HG02973 (cell line): Measurements from ENCODE around the gene MPPED2.

Source experiments
- ATAC-seq: cut with Tn5 transposase; IDR thresholded peaks from one replicate; pipeline ENCODE4 v1.9.1; 2021; ENCODE audit warnings: moderate library complexity; ENCODE audit not compliant: unreplicated experiment

The MPPED2 gene, protein sequence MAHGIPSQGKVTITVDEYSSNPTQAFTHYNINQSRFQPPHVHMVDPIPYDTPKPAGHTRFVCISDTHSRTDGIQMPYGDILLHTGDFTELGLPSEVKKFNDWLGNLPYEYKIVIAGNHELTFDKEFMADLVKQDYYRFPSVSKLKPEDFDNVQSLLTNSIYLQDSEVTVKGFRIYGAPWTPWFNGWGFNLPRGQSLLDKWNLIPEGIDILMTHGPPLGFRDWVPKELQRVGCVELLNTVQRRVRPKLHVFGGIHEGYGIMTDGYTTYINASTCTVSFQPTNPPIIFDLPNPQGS

DNA sequence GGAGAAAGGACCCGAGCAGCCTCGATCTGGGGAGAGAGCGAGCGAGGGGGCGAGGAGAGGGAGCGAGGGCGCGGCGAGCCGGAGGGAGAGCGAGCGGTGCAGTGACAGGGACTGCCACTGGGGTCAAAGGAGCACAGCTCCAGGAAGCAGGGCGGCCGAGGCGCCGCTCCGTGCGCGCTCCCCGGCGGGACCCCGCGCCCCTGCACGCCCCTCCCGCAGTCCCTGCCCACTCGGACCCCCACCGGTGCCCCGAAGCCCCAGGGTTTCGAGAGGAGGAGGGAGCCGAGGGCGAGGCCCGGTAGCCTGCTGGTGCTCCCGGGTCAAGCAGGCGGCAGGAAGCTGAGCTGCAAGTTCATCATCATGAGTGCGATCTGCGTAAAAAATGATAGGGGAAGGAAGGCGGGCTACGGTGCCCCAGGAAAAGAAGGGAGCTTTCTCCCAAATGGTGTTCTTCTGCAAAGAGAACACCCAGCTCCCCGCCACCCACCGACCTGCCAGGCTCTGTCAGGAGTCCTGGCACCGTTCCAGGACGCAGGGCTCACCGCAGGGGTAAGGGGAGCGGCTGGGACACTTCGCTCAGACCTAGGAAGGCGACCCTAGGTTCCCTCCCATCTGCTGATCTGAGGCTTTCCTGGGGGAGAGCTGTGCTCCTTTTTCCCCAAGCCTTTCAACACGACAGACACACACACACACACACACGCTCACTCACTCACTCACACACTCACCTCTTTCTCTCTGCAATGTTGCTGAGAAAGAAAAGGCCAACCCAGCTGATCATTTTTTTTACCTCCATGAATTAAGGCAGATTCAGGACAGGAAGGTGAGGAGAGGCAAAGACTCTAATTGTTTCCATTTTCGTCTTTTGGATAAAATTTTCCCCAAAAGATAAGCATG is at the start of gene MPPED2:
TSS of gene MPPED2 (minus strand) at position 103 of the 894 bp plus-strand sequence. CDS start 5,980 bp downstream, outside the sequence.
- ATAC-seq, result peak; percentile 95

- ATAC-seq, result no peak
Measured at GRCh38 chr11:30635401-30635989, 49.3 kb upstream of the MPPED2 start.

DNA sequence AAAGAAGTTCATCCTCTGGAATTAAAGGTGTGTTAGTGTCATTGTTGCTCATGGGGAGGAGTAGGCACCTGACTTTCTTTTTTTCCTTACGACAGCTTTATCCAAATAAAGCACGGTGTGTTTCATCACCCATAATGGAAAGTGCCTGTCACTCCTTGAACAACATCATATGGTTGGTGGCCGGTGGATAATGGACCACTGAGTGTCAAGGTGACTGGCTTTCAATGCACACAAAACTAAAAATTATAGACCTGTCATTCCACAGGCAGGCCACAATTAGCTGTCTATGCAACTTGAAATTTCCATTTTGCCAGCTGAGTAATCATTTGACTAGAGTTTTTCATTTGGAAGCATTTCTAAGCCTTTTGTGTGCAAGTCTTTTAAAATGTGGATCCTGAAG is 45.0 kb upstream of the MPPED2 start:
- no peak for ATAC-seq

DNA sequence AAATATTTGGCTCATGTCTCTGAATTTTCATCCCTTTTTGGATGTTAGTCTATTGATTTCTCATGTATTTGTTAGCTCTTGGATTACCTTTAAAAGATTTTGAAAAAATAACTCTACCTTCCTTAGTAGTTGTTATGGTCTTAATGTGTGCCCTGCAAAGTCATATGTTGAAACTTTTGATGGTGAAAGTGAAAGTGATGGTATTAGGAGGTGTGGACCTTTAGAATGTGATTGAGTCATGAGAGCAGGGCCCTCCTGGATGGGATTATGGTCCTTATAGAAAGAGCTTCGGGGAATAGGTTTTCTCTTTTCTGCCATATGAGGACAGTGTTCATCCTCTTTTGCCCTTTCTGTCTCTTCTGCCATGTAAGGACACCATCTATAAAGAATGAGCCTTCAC is 33.6 kb upstream of the MPPED2 start:
- ATAC-seq, result no peak

DNA sequence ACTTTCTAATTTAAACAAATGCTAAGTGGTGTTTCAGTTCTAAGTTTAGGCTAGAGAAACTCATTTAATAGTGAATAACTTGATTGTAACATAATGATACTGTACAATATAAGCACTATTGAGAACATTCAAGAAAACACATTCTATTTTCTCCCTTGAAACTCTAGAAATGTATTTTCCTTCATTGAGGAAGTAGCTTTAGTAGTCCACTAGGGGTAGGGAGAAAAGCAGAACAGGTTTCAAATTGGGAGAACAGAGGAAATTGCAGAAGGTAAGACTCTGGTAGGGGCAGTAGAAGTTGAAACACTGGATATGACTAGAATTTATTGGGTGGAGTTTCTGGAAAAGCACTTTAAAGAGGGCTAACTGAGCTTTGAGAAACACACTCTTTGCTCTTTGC is 31.6 kb upstream of the MPPED2 start:
- ATAC-seq, result no peak

GRCh38 chr11:30610628-30611027 is 24.5 kb upstream of the MPPED2 start:
- no peak for ATAC-seq

DNA sequence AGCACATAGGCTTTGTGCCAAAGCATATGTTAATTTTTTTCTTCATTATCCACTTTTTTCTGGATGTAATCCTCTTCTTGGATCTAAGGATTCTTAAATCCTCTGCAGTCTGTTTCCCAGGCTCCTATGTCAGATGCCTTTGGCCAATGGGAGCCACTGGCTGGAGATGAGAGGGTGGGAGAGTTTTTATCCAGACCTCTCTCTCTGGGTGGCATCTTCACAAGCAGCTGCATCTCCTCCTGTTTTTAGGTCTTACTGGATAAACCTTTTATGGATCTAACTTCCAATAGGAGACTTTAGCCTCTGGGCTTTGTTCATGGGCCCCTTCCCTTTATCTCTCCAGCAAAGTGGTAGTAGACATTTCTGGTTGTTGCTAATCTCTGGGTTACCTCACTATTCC is 22.4 kb upstream of the MPPED2 start:
- ATAC-seq, result no peak

- no peak for ATAC-seq
Measured at GRCh38 chr11:30605036-30605605, 19.0 kb upstream of the MPPED2 start.

DNA sequence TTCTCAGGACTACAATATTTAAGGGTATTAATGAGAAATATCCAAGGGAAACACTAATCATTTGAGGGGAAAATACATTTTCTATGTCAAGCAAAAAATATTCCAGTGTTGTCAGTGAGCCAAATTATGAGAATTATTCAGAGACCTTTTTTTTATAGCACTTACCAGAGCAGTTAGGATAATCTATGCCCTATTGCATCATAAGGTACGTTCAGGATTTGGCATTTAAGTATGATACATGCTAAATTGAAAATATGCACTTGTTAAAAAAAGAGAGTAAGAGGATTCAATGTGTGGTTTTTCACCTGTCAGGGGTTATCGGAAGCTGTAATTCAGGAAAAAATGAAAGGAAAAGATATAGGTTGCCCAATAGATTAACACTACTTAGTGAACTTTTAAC is 17.2 kb upstream of the MPPED2 start:
- no peak for ATAC-seq

GRCh38 chr11:30596832-30597231 is 10.7 kb upstream of the MPPED2 start:
- no peak for ATAC-seq

DNA sequence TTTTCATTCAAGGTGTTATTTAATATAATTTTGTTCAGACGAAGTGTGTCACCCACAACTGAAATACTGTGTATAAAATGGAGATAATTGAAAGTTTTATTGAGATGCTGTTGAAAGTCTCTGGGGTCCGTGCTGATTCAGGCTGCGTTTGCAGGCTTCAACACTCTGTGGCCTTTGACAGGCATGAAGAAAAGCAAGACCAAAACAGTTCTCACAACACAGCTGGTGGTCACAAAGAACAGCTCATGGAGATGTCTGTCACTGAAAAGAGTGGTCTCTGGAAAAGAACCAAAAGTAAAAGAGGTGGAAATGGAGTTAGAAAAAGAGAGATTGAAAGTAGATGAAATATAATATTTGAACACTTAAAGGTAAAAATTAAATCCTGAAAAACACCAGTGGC is 9.8 kb upstream of the MPPED2 start:
- ATAC-seq, result no peak

GRCh38 chr11:30594646-30595411 is 8.7 kb upstream of the MPPED2 start:
- no peak for ATAC-seq

GRCh38 chr11:30587269-30587812 is 1.2 kb upstream of the MPPED2 start:
- no peak for ATAC-seq

DNA sequence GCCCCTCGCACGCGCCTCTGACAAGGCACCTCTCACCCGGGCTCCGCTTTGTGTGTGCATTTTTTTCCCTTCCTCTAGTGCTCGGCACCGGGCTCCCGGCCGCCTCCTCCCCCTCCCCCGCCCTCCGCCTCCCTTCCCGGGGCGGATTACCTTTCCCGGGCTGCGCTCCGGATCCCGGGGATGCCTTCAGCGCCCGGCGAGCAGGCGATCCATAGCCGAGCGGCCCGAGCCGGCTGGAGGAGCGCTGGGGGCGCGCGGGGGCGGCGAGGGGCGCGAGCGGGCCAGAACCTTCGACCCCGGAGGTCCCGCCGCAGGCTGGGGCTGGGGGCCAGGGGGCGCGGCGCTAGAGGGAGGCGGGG is 282 bp downstream of the MPPED2 start:
- ATAC-seq, result peak; percentile 16

GRCh38 chr11:30585125-30585891 is 845 bp downstream of the MPPED2 start:
- ATAC-seq, result peak; percentile 28

GRCh38 chr11:30583476-30584280 is 2.5 kb downstream of the MPPED2 start:
- ATAC-seq, result no peak

- no peak for ATAC-seq
Measured at GRCh38 chr11:30582726-30583125, 3.4 kb downstream of the MPPED2 start.

DNA sequence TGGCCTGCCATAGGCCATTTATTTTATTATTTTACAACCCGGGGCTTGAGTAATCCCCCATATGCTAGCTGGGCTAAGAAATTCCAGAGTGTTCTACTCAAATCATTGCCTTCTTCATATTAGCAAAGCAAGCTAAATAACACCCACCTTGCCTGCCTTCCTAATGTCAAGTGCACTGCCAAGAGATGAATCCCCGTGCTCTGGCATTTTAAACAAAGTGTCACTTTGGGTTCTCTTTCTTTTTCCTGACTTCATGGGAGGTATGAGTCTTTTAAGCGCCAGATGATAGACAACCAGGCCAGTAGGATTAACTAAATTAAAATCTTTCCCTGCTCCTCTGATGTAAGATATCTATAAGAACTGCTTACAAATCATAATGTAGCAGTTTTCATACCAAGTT is 4.5 kb downstream of the MPPED2 start:
- ATAC-seq, result no peak

DNA sequence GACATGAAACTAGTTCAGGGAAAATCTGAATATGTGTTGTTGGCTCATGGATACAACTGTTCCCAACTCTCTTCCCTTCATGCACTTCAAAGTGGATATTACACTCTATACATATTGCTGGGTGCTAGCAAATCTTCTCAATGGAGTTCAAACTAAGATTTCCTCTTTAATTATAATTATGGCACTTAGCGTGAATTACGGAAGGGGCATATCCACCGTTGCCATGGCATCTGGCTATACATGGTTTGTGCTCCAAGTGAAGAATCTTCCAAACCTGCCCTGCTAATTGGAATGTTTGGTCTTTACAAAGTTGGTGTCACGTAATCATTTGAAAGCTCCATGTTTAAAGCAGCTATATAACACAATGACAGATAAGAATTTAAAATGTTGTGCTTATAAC is 5.6 kb downstream of the MPPED2 start:
- ATAC-seq, result no peak
